ENCODE data around the gene CLEC16A.
"Not testable (repeated sequence)": the region's sequence is repeated elsewhere in the genome, so short reads cannot be mapped to it uniquely, and the experiment has no call there.

CLEC16A gene

DNA sequence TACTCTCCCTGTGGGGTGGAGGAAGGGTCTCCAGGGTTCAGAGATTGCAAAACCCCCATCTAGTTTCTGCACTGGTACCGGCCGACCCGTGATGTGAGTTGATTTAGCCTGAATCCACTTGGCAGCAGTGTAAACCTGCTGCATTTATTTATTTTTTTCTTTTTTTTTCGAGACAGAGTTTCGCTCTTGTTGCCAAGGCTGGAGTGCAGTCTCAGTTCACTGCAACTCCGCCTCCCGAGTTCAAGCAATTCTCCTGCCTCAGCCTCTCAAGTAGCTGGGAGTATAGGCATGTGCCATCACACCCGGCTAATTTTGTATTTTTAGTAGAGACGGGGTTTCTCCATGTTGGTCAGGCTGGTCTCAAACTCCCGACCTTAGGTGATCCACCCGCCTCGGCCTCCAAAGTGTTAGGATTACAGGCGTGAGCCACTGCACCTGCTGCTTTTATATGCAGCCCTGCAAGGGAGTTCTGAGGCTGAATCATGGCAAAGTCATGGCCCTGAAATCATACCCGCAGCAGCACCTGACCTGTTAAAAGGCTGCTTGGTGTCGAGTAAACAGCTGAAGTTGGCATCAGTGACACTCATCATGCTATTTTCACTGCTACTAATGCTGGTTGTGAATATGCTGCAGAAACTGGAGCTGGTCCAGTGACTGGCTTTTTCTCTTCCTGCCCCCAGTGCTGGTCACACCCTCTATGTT lies 23.5 kb upstream of the CLEC16A start:
- no peak overlapping the region for H3K4me3 ChIP-seq (ENCODE audit: low read depth, low read length)
- no peak for DNase-seq (ENCODE audit: low read depth)

DNA sequence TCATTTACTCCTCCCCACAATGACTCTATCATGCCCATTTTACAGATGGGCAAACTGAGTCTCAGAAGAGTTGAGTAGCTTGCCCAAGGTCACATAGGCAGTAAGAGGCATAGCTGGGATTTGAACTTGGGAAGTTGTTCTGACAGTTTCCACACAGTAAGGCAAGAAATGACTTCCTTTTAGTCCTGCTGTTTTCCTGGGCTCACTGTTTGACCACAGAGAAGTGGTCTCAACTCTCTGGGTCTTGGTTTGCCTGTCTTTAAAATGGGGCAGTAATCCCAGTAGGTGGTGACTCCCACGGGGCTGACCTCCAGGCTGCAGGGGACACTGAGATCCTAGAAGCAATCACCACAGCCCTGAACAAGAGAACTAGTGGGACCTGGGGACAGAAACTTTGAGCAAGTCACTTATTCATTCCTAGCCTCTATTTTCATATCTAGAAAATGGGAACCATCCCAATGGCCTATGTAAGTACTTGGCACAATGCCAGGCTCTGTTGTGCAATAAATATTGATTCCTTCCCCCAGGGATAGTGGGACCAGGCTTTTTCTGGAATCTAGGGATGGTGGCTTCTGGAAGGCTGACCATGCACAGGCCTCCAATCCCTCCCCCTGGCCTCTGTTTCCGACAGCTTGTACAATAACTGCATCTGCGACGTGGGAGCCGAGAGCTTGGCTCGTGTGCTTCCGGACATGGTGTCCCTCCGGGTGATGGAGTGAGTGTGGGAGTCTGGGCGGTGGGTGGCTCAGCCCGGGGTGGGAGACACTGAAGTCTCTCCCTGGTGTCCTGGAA lies 22.6 kb upstream of the CLEC16A start:
- TF ChIP-seq, protein P1, sequence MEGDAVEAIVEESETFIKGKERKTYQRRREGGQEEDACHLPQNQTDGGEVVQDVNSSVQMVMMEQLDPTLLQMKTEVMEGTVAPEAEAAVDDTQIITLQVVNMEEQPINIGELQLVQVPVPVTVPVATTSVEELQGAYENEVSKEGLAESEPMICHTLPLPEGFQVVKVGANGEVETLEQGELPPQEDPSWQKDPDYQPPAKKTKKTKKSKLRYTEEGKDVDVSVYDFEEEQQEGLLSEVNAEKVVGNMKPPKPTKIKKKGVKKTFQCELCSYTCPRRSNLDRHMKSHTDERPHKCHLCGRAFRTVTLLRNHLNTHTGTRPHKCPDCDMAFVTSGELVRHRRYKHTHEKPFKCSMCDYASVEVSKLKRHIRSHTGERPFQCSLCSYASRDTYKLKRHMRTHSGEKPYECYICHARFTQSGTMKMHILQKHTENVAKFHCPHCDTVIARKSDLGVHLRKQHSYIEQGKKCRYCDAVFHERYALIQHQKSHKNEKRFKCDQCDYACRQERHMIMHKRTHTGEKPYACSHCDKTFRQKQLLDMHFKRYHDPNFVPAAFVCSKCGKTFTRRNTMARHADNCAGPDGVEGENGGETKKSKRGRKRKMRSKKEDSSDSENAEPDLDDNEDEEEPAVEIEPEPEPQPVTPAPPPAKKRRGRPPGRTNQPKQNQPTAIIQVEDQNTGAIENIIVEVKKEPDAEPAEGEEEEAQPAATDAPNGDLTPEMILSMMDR (conservative IDR thresholded peaks at IDR 0.05; ENCODE audit: low read depth, low read length): no peak
- H3K4me3 ChIP-seq (ENCODE audit: low read depth, low read length): no peak overlapping the region
- no peak for DNase-seq (ENCODE audit: low read depth)

More for the DNA sequence above, 23.5 kb upstream of the CLEC16A start:
- TF ChIP-seq, protein P1 (conservative IDR thresholded peaks at IDR 0.05; ENCODE audit: low read depth, low read length): no peak

DNA sequence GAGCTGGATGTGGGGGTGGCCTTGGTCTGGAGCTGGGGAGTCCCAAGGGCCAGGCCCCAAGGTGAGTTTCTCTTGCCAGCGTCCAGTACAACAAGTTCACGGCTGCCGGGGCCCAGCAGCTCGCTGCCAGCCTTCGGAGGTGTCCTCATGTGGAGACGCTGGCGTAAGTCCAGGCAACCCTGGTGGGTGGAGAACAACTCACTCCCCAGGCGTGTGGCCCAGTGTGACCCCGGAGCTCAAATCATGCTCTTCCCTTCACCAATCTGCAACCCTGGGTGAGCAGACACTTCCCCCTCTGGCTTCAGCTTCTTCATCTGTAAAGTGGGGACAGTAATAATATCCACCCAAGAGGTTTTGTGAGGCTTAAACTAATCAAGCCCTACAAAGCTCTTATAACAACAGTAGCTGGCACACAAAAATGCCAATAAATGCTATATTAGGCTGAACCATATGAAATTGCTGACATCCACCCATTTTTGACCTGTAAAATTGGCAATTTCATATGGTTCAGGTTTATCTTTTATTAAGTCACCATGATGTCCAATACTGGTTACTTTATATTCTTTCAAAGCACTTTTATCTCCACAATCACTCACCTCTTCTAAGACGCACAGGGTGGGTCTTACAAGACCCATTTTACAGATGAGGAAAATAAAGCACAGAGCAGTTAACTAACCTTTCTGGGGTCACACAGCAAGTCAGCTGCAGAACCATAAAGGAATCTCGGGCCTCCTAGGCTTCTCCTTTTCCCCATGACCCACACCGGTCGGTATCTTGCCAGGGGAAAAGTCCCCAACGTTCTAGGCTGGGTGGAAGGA lies 21.8 kb upstream of the CLEC16A start:
- H3K4me3 ChIP-seq (ENCODE audit: low read depth, low read length): no peak overlapping the region
- TF ChIP-seq, protein P1 (conservative IDR thresholded peaks at IDR 0.05; ENCODE audit: low read depth, low read length): no peak
- no peak for DNase-seq (ENCODE audit: low read depth)

DNA sequence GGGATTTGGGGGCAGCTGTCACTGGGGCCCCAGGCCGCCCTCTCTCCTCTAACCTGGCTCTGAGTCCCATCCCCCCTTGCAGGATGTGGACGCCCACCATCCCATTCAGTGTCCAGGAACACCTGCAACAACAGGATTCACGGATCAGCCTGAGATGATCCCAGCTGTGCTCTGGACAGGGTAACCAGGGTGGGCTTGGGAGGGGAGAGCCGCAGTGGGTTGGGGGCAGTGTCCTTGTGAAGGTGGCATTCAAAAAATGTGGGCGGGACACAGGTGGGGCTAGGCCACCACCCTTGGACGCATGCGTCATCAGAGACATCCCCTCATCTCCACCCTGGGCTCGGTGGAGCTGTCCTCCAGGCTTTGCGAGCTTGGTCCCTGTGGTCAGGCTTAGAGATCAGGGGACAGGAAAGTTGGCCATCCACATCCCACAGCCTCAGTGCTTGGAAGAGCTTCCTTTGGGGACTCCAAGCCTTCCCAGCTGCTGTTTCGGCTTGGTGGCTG lies 21.2 kb upstream of the CLEC16A start:
- H3K4me3 ChIP-seq (ENCODE audit: low read depth, low read length): no peak overlapping the region
- TF ChIP-seq, protein P1 (conservative IDR thresholded peaks at IDR 0.05; ENCODE audit: low read depth, low read length): no peak

DNA sequence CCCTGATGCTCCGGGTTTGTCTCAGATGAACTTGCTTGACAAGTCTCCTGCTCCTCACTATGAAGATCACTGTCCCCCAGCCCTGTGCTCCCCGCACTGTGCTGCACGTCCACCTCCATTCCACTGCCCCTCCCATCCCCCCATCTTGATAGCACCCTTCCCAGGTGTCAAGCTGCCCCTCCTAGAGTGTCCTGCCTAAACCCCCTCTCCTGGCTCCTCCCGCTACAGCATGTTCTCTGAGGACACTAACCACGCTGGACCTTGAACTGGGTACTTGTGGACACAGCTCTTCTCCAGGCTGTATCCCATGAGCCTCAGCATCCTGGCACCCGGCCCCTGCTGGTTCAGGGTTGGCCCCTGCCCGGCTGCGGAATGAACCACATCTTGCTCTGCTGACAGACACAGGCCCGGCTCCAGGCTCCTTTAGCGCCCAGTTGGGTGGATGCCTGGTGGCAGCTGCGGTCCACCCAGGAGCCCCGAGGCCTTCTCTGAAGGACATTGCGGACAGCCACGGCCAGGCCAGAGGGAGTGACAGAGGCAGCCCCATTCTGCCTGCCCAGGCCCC lies 20.6 kb upstream of the CLEC16A start:
- TF ChIP-seq, protein P1 (conservative IDR thresholded peaks at IDR 0.05; ENCODE audit: low read depth, low read length): no peak
- H3K4me3 ChIP-seq (ENCODE audit: low read depth, low read length): no peak overlapping the region
- DNase-seq (ENCODE audit: low read depth): no peak

More for the DNA sequence above, 21.2 kb upstream of the CLEC16A start:
- no peak for DNase-seq (ENCODE audit: low read depth)

DNA sequence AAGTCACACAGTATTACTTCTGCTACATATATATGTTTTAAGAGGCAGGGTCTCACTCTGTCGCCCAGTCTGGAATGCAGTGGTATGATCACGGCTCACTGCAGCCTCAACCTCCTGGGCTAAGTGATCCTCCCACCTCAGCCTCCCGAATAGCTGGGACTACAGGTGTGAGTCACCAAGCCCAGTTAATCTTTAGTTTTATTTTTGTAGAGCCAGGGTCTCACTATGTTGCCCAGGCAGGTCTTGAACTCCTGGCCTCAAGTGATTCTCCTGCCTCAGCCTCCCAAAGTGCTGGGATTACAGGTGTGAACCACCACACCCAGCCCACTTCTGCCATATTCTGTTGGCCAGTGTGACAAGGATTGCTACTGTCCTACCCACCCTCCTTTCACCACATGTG lies 19.1 kb upstream of the CLEC16A start:
- not testable (repeated sequence) for DNase-seq (ENCODE audit: low read depth); H3K4me3 ChIP-seq (ENCODE audit: low read depth, low read length)
